Right cardiac atrium (tissue), 5 donors: ENCODE measurements around the gene HAUS5. TPM values are rescaled to one million over a fixed set of nuclear protein-coding genes. Genes with fewer than 3 reads are reported as not detected.
"Not testable (repeated sequence)": the region's sequence is repeated elsewhere in the genome, so short reads cannot be mapped to it uniquely, and the experiment has no call there.

ENCODE experiments used
- ATAC-seq, 2 donors: fragments of 200-7000 bp; cut with Tn5 transposase; one replicate each; pipeline versions ENCODE4 v1.8.0 to v1.9.1; 2020; ENCODE audit warnings: moderate library complexity in 2 of 2, mild to moderate bottlenecking in 1 of 2
- DNase-seq, 3 donors: peaks; one replicate each; pipeline ENCODE4 v3.0.0-alpha.2; 2020
- H3K27ac ChIP-seq: one replicate; pipeline ENCODE4 v1.5.1; 2013; ENCODE audit warnings: mild to moderate bottlenecking, low read length, control low read depth, moderate library complexity
- H3K27me3 ChIP-seq: one replicate; pipeline ENCODE4 v1.6.1; 2013; ENCODE audit not compliant: control insufficient read depth, insufficient read depth
- H3K4me1 ChIP-seq: one replicate; pipeline ENCODE4 v1.6.1; 2013; ENCODE audit warnings: low read length; ENCODE audit not compliant: control insufficient read depth, insufficient read depth
- H3K4me3 ChIP-seq: one replicate; pipeline ENCODE4 v1.5.1; 2013; ENCODE audit warnings: low read length, control low read depth
- H3K9me3 ChIP-seq: one replicate; pipeline ENCODE4 v1.6.1; 2013; ENCODE audit warnings: low read length; ENCODE audit not compliant: control insufficient read depth
- WGBS: extraction: QIAGEN DNeasy Blood & Tissue Kit; methylation state at CpG from one replicate; pipeline ENCODE4 v1.1.7; 2013; 5-methylcytosine and 5-hydroxymethylcytosine counted together
- intact Hi-C, 4 donors: fragments of 100-400 bp; cut with DNase I; formaldehyde crosslinking; loops; one replicate each; pipeline versions ENCODE4 v1.11.0 to v1.14.0; 2022 to 2023
- polyA plus RNA-seq: library from polyadenylated mRNA; stranded (reverse); fragments of 200-250 nt; gene quantifications from one replicate; pipeline ENCODE4 v1.2.3, GENCODE V29; 2013
- total RNA-seq, 4 donors: library from RNA; stranded (reverse); fragmentation: NEBNext Ultra II Directional; extraction: Animal tissue kit (Norgen Biotek cat#: 25700); gene quantifications; one replicate each; pipeline ENCODE4 v1.2.1, GENCODE V29; 2021
- donor health status: healthy with polysubstance abuse.
- donor health status: DM: no; HTN: yes; CAD: no.
- donor health status: DM: no; HTN: no; CAD: no.
- donor health status: DM: no; HTN: yes; CAD: no; lungs with severe emphysema.
- donor health status: DM: yes; HTN: yes; CAD: no.

HAUS5 gene
- total and polyA plus RNA-seq, 5 donors: 3.1 to 5.6 (median 4.8) TPM

DNA sequence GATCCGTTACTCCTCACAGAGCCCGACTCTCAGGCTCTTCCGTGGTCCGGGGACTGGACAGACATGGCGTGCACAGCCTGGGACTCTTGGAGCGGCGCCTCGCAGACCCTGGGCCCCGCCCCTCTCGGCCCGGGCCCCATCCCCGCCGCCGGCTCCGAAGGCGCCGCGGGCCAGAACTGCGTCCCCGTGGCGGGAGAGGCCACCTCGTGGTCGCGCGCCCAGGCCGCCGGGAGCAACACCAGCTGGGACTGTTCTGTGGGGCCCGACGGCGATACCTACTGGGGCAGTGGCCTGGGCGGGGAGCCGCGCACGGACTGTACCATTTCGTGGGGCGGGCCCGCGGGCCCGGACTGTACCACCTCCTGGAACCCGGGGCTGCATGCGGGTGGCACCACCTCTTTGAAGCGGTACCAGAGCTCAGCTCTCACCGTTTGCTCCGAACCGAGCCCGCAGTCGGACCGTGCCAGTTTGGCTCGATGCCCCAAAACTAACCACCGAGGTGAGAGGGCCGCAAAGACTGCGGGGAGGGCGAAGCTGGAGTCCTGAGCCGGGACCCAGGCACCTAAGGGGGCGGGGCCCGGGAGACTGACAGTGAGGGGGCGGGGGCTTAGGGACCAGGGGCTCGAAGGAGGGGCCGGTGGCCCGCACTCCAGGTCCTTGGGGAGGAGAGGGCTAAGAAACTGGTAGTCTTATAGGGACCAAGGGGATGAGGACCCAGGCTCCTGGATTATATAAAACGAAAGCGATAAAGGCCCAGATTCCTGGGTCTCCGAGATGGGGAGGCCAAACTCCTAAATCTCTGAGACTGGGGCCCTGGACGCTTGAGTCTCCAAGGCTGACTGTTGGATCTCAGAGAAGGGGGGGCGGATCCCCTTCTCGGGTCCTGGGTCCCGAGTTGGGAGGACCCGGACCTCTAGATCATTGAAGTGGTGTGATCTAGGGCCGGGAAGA lies 31.0 kb downstream of the HAUS5 start:
- Histone ChIP-seq H3K27ac (peak overlapping the region; percentile 77), H3K27me3 (no peaks in the 10 kb centered on the region), H3K9me3 (no peaks in the 10 kb centered on the region), H3K4me1 (no peaks in the 10 kb centered on the region), H3K4me3 (peak overlapping the region; percentile 56)
- intact Hi-C loops: no loop called here
- under 1% methylated on average over 69 of the region's 69 CpGs for WGBS
- ATAC-seq: peak; percentile 74 to 76
- peak; percentile 87 to 94 (median 93) for DNase-seq

DNA sequence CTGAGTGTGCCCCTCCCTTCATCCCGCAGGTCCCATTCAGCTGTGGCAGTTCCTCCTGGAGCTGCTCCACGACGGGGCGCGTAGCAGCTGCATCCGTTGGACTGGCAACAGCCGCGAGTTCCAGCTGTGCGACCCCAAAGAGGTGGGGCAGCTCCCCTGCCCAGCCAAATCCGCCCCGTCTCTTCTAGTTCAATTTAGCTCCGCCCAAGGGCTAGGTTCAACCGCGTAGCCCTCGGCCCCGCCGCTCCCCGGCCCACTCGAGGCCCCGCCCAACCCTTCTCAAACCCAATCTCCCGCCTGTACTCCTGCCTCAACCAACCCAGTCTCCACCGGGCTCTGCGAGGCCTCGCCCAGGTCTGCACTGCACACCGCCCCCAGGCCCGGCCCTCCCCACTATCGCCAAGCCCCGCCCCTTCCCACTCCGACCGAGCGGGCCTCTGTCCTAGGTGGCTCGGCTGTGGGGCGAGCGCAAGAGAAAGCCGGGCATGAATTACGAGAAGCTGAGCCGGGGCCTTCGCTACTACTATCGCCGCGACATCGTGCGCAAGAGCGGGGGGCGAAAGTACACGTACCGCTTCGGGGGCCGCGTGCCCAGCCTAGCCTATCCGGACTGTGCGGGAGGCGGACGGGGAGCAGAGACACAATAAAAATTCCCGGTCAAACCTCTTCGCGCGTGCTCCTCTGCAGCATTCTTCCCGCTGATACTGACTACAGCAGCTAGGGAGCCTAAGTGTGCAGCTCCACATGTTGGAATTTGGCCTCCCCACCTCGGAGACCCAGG lies 31.9 kb downstream of the HAUS5 start:
- Histone ChIP-seq H3K4me1 (no peaks in the 10 kb centered on the region), H3K27ac (peak overlapping the region; percentile 88), H3K9me3 (no peaks in the 10 kb centered on the region), H3K4me3 (peak overlapping the region; percentile 56), H3K27me3 (no peaks in the 10 kb centered on the region)
- intact Hi-C loops: no loop called here
- peak; percentile 97 to 98 (median 98) for DNase-seq
- under 1% methylated on average over 60 of the region's 60 CpGs for WGBS
- peak; percentile 92 to 95 for ATAC-seq

DNA sequence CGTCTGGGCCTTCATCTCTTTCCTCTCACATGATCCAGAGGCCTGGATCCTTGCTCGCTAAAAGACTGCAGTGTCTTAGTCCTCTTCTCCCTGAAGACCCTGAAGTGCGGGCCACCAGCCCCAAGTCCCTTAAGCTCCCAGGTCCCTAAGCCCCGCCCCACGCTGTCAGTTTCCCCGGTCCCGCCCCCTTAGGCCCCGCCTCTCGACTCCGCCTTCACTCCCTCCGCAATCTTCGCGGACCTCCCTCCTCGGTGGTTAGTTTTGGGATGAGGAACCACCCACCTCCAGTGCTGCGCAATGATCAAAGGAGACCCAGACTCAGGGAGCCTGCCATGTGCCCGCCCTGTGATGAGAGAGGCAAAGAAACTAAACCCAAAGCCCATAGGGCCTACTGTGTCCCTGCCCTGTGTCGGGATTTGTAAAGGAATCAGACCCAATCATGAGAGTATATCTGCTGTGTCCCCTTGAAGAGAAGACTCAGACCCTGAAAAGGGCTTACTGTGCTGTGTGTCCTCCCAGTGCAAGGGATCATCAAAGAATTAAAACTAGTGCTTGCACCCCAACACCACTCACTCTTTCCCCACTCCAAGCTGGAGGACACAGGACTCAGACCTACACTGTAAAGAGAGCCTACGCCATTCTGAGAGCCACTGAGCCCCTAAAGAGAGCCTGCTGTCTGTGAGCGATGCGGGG lies 32.6 kb downstream of the HAUS5 start:
- 16% methylated on average over 20 of the region's 20 CpGs for WGBS
- no peaks in the 10 kb centered on the region for H3K4me1 ChIP-seq
- peak; percentile 59 to 60 for ATAC-seq
- DNase-seq: peak; percentile 93 to 96 (median 96)
- H3K9me3 ChIP-seq: no peaks in the 10 kb centered on the region
- intact Hi-C loops: no loop called here
- no peaks in the 10 kb centered on the region for H3K27me3 ChIP-seq
- H3K27ac ChIP-seq: peak overlapping the region; percentile 88
- peak overlapping the region; percentile 56 for H3K4me3 ChIP-seq

DNA sequence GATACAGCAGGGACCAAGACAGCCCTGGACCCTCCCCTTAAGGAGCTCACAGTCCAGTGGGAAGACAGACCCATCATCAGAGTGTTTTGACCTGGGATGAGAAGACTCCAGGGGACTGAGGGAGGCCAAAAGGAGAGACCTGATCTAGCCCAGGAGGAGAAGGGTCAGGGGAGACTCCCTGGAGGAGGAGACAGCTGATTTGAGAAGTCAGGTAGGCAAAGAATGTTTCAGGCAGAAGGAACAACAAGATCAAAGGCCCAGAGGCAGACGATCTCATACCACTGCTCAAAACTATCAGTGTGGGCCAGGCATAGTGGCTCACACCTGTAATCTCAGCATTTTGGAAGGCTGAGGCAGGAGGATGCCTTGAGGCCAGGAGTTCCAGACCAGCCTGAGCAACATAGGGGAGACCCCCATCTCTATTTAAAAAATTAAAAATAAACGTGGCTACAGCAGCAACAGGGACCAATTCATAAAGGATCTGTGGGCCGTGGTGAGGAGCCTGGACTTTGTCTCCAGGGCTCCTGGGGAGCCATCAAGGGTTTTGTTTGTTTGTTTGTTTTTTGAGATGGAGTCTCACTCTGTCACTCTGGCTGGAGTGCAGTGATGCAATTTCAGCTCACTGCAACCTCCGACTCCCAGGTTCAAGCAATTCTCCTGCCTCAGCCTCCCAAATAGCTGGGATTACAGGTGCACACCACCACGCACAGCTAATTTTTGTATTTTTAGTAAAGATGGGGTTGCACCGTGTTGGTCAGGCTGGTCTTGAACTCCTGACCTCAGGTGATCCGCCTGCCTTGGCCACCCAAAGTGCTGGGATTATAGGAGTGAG lies 33.4 kb downstream of the HAUS5 start:
- H3K27ac ChIP-seq: no peak overlapping the region
- WGBS: 71% methylated on average over 7 of the region's 7 CpGs
- no peak for ATAC-seq
- no peak for DNase-seq
- no peaks in the 10 kb centered on the region for H3K9me3 ChIP-seq
- intact Hi-C loops: no loop called here
- H3K4me3 ChIP-seq: no peak overlapping the region
- H3K27me3 ChIP-seq: no peaks in the 10 kb centered on the region
- H3K4me1 ChIP-seq: no peaks in the 10 kb centered on the region

DNA sequence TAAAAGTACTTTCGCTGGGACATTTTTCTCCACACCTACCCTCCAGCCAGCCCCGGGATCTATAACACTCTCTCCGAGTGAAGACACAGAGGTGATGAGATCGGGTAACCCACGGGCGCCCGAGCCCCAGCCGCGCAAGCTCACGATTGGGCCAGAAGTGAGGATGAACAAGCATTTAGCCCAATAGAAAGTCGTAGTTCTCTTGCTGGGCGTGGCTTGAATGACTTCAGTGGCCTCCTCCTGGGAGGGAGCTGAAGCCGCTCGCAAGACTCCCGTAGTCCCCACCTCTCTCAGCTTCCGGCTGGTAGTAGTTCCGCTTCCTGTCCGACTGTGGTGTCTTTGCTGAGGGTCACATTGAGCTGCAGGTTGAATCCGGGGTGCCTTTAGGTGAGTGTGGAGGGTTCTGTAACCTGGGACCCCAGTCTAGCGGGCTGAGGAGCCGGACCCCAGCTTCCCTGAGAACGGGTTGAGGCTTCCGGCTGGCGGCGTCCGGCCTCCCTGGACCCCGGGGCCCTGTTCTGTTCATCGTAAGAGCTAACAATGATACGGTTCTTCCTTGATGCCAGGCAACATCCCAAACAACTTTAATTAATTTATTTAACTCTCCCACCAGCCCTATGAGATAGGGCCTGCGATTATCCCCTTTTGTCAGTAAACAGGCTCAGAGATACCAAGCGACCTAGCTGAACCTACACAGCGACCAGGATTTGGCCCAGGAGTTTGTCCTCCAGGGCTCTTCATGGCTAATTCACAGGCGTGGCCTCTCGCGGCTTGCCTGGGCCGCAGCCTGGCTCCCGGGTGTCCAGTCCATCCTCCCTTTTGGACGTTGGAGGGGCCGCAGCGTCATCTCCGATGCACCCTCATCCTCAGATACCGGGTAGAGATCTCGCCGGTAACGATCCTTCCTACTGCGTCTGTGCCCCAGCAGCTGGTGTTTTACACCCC lies 35.8 kb downstream of the HAUS5 start, which contains the start of gene COX6B1:
COX6B1 (plus strand) TSS at position 307 of the 945 bp plus-strand sequence. CDS start 2,921 bp downstream, outside the sequence.
- Histone ChIP-seq H3K9me3 (no peaks in the 10 kb centered on the region), H3K27ac (peak within 1 kb of the TSS; percentile 93), H3K4me1 (no peaks in the 10 kb centered on the region), H3K27me3 (no peaks in the 10 kb centered on the region), H3K4me3 (peak within 1 kb of the TSS; percentile 70)
- DNase-seq (peak; percentile 94 to 96 (median 95)), ATAC-seq (peak; percentile 80 to 84)
- intact Hi-C loops: no loop called here
- WGBS: under 1% methylated on average over 46 of the region's 46 CpGs

DNA sequence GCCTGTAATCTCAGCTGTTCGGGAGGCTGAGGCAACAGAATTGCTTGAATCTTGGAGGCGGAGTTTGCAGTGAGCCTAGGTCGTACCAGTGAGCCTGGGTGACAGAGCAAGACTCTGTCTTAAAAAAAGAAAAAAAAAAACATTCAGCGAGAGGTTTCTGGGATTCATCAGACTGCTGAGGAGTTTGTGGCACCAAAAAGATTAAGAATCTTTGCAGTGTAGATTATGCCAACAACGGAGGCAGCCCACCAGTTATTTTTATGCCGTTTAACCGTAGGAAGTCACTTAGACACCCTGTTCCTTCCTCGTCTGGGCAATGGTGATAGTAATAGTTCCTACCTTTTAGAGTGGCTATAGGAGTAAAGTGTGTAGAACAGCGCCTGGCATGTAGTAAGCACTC lies 38.0 kb downstream of the HAUS5 start:
- intact Hi-C loops: no loop called here
- ATAC-seq: no peak
- WGBS: 64% methylated on average over 9 of the region's 9 CpGs

DNA sequence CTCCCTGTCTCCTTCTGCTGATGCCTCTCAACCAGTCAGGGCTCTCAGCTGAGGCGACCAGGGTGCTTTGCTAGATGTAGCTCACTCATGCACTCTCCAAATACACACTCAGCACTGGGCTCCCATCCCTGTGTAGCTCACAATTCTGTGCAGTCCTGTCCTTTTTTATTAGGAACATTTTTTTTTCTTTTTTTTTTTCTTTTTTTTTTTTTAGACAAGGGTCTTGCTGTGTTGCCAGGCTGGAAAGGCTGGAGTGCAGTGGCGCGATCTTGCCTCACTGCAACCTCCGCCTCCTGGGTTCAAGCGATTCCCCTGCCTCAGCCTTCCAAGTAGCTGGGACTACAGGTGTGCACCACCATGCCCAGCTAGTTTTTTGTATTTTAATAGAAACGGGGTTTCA lies 42.3 kb downstream of the HAUS5 start:
- 97% methylated on average over 6 of the region's 6 CpGs for WGBS
- H3K4me1 ChIP-seq, DNase-seq, H3K9me3 ChIP-seq, ATAC-seq, H3K27me3 ChIP-seq, H3K4me3 ChIP-seq, intact Hi-C loops, H3K27ac ChIP-seq: not testable (repeated sequence)

More for the DNA sequence above, 38.0 kb downstream of the HAUS5 start:
- no peaks in the 10 kb centered on the region for H3K4me1 ChIP-seq
- H3K27me3 ChIP-seq: no peaks in the 10 kb centered on the region
- DNase-seq: no peak
- no peaks in the 10 kb centered on the region for H3K9me3 ChIP-seq
- no peak overlapping the region for H3K4me3 ChIP-seq
- H3K27ac ChIP-seq: no peak overlapping the region

DNA sequence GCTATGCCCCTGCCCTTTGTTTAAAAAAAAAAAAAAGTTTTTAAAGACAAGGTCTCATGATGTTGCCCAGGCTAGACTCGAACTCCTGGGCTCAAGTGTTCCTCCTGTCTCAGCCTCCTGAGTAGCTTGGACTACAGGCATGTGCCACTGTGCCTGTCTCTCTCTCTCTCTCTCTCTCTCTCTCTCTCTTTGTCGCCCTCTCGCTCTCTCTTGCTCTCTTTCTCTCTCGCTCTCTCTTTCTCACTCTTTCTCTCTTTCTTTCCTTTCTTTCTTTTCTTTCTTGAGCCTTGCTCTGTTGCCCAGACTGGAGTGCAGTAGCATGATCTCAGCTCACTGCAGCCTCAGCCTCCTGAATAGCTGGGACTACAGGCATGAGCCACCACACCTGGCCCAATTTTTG lies 43.1 kb downstream of the HAUS5 start:
- Histone ChIP-seq H3K9me3 (no peaks in the 10 kb centered on the region), H3K4me1 (no peaks in the 10 kb centered on the region), H3K4me3 (no peak overlapping the region), H3K27ac (no peak overlapping the region), H3K27me3 (no peaks in the 10 kb centered on the region)
- DNase-seq (no peak), ATAC-seq (no peak)
- 97% methylated on average over 4 of the region's 4 CpGs for WGBS
- intact Hi-C loops: no loop called here

DNA sequence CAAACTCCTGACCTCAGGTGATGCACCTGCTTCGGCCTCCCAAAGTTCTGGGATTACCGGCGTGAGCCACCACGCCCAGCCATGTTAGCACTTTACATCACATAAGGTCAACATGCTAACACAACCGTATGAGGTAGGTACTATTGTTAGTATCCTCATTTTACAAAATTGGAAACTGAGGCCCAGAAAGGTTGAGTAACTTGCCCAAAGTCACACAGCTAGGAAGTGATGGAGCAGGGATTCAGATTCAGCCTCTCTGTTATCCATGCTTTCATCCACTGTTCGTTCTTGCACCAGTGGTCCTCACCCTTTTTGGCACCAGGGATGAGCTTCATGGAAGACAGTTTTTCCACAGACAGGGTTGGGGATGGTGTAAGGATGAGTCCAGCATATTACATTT lies 44.2 kb downstream of the HAUS5 start:
- DNase-seq: no peak
- 95% methylated on average over 6 of the region's 6 CpGs for WGBS
- no peak overlapping the region for H3K27ac ChIP-seq
- intact Hi-C loops: no loop called here
- no peak overlapping the region for H3K4me3 ChIP-seq
- no peak for ATAC-seq
- H3K9me3 ChIP-seq: no peaks in the 10 kb centered on the region
- H3K27me3 ChIP-seq: no peaks in the 10 kb centered on the region
- no peaks in the 10 kb centered on the region for H3K4me1 ChIP-seq
